Cerebellar cortex (tissue), 1 donor: ENCODE measurements around the gene ST8SIA2.

Experiments
- DNase-seq: peaks from one replicate; pipeline ENCODE4 v3.0.0-alpha.2; 2015; ENCODE audit warnings: low spot score

The ST8SIA2 gene

GRCh38 chr15:92494806-92495336 lies 101.2 kb downstream of the ST8SIA2 start:
- DNase-seq = no peak

- DNase-seq = no peak
These were observed 101.8 kb downstream of the ST8SIA2 start for GRCh38 chr15:92495446-92495845.

- no peak for DNase-seq
These were observed 106.2 kb downstream of the ST8SIA2 start for GRCh38 chr15:92499731-92500530.

- no peak for DNase-seq
These were observed 108.7 kb downstream of the ST8SIA2 start for GRCh38 chr15:92502336-92502735.

GRCh38 chr15:92502930-92503857 lies 109.5 kb downstream of the ST8SIA2 start:
- DNase-seq = no peak

- DNase-seq = no peak
These were observed 110.2 kb downstream of the ST8SIA2 start for GRCh38 chr15:92503889-92504288.

GRCh38 chr15:92505611-92506010 lies 111.9 kb downstream of the ST8SIA2 start:
- DNase-seq = no peak

GRCh38 chr15:92506506-92506905 lies 112.8 kb downstream of the ST8SIA2 start:
- DNase-seq = no peak

- no peak for DNase-seq
These were observed 116.6 kb downstream of the ST8SIA2 start for GRCh38 chr15:92510163-92510882.
